Measurements from ENCODE around the gene NOVA2.

NOVA2 gene

GRCh38 chr19:45885556-45886426, 87.9 kb downstream of the NOVA2 start, which contains the start of gene IRF2BP1:
TSS of gene IRF2BP1 (minus strand) at chr19:45886141. CDS start at chr19:45885774, 367 bp downstream.
- peak; percentile 95 for DNase-seq (ENCODE audit: low read depth)
- TF ChIP-seq, protein P1, sequence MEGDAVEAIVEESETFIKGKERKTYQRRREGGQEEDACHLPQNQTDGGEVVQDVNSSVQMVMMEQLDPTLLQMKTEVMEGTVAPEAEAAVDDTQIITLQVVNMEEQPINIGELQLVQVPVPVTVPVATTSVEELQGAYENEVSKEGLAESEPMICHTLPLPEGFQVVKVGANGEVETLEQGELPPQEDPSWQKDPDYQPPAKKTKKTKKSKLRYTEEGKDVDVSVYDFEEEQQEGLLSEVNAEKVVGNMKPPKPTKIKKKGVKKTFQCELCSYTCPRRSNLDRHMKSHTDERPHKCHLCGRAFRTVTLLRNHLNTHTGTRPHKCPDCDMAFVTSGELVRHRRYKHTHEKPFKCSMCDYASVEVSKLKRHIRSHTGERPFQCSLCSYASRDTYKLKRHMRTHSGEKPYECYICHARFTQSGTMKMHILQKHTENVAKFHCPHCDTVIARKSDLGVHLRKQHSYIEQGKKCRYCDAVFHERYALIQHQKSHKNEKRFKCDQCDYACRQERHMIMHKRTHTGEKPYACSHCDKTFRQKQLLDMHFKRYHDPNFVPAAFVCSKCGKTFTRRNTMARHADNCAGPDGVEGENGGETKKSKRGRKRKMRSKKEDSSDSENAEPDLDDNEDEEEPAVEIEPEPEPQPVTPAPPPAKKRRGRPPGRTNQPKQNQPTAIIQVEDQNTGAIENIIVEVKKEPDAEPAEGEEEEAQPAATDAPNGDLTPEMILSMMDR (IDR thresholded peaks at IDR 0.05; ENCODE audit: insufficient read depth, low read depth, low read length, missing control alignments) = no peak
- H3K4me3 ChIP-seq (ENCODE audit: low read depth, low read length) = peak within 1 kb of the TSS; percentile 60

DNA sequence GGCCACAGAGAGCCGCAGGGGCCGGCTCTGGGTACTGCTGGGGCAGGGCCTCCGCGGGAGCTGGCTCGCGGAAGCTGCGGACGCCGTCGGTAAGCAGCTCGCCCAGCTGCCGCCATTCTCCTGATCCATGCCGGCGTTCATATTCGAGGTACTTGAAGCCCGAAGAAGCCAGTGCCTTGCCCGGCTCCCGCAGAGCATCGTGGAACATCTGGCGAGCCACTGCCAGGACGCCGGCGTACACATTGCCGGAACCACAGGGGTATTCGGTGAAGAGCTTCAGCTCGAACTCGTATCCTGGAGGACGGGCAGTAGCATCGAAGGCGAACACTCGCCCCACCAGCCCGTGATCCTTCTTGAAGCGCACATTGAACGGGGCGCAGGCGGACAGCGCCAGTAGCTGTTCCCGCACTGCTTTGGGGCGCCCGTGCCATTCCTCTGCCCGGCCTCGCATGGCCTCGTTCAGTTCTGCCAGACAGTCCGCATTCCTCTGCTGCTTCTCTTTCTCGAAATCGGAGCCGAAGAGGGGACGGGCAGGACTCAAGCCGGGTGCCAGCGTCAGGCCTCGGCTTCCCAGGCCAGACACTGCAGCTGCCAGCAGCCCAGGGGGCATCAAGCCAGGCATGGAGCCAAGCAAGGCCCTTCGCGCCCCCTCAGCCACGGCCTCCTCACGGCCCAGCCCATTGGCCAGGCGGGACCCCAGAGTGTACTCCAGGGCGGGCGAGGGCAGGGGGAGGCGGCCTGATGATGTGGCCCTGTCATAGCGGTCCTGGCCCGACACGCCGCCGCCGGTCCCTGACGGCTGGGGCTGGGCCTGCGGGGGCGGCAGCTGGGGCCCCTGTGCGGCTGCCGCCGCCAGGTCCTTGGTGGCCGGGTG, 88.7 kb downstream of the NOVA2 start:
- no peak for DNase-seq (ENCODE audit: low read depth)
- peak overlapping the region; percentile 33 for H3K4me3 ChIP-seq (ENCODE audit: low read depth, low read length)
- TF ChIP-seq, protein P1 (IDR thresholded peaks at IDR 0.05; ENCODE audit: insufficient read depth, low read depth, low read length, missing control alignments) = no peak

DNA sequence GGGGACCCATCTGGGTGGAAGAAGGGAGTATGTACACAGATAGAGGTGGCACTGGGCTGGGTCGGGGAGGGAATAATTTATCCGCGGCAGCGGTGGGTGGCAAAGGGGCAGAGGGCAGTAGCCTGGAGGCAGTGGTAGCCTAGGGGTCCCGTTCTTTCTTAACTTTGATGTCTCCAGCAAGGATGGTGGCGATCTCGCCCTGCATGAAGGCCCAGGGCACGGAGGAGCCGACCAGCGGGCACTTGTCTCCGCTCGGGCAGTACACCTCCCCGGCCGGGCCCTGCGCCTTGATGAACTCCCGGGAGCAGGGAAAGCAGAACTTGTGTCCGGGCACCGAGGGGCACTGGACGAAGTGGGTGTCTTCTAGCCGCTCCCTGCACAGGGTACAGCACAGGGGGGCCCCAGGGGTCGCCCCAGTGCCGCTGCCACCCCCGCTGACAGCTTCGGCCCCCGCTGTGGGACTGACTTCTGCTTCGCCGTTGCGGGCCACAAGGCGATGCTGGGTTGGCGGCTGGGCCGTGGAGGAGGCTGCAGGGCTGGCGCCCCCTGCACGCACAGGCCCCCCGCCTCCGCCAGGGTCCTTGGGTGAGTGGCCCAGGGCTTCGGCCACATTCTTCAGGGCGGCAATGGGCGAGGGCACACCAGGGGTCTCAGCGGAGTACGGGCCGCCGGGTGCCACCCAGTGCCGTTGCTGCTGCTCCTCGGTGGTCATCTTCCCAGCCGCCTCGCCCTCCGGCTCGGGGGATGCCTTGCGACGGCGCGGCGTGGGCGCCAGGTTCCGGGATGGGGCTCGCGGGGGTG, 89.6 kb downstream of the NOVA2 start:
- no peak for DNase-seq (ENCODE audit: low read depth)

More for the DNA sequence above, 89.6 kb downstream of the NOVA2 start:
- no peak overlapping the region for H3K4me3 ChIP-seq (ENCODE audit: low read depth, low read length)
- TF ChIP-seq, protein P1 (IDR thresholded peaks at IDR 0.05; ENCODE audit: insufficient read depth, low read depth, low read length, missing control alignments) = no peak
